GM12801 (cell line): ENCODE measurements around the gene GSX1.

Experiments used
- CTCF ChIP-seq: IDR thresholded peaks from one replicate; pipeline ENCODE4 v1.5.1; 2011; ENCODE audit warnings: control low read depth; ENCODE audit not compliant: insufficient read length; ENCODE audit errors: extremely low read depth

The GSX1 gene

GRCh38 chr13:27774169-27774568 lies 18.1 kb upstream of the GSX1 start:
- no peak for TF ChIP-seq CTCF

- no peak for TF ChIP-seq CTCF
Measured at GRCh38 chr13:27774651-27775050, 17.6 kb upstream of the GSX1 start.

- TF ChIP-seq CTCF: no peak
Measured at GRCh38 chr13:27775943-27776342, 16.3 kb upstream of the GSX1 start.

- TF ChIP-seq CTCF: no peak
Measured at GRCh38 chr13:27782151-27782550, 10.1 kb upstream of the GSX1 start.

- TF ChIP-seq CTCF: no peak
Measured at GRCh38 chr13:27783111-27783510, 9.2 kb upstream of the GSX1 start.

- TF ChIP-seq CTCF: no peak
Measured at GRCh38 chr13:27788271-27788670, 4.0 kb upstream of the GSX1 start.

GRCh38 chr13:27789153-27789494 lies 3.2 kb upstream of the GSX1 start:
- no peak for TF ChIP-seq CTCF
